Stimulated activated CD8-positive, alpha-beta memory T cell treated with anti-CD3 and anti-CD28 coated beads, Interleukin-4, amount 100 ng/mL, for 24 hours (primary cell): ENCODE results near the gene AGAP1.

Experiments
- DNase-seq: peaks from one replicate; pipeline ENCODE4 v3.0.0-alpha.2; 2020; ENCODE audit warnings: low read depth

The AGAP1 gene

DNA sequence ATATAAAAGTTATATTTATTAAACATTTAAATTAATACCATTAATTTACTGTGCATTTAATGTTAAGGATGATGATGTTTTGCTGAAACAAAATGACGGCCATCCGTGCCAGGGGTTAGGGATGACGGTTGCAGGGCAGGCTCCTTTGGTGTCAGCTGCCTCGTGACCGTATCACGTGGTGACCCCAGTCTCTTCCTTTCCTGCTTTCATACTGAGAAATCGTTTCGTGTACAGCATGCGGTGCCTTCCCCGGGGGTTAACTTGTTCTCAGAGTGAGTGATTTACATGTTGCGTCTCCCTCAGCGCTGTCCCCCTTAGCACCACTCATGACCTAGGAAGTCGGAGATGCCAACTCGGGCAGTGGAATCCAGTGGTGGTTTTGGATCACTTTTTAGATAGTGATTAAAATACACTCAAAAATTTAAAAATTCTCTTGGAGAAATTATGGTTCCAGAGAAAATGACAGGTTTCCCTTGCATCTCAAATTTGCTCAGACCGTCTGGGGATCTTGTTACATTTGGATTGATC lies 383.5 kb downstream of the AGAP1 start:
- DNase-seq, result no peak

DNA sequence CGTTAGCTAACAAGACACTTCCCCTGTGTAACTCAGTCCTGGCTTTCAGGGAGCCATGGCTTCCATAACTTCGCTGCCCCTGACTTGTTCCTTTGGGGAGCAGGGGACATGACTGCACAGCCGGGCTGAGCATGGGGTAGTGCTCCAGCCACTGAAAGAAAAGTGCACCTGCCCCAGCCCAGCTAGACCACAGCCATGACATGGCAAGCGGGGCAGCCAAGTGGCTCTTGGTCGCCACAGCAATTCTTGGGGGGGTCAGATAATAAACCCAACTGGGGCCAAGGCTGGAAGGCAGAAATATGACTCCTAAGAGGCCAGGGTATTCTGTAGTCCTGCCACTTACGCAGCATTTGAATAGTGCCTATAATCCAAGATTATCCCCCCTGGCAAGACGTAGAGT lies 385.3 kb downstream of the AGAP1 start:
- DNase-seq, result no peak

DNA sequence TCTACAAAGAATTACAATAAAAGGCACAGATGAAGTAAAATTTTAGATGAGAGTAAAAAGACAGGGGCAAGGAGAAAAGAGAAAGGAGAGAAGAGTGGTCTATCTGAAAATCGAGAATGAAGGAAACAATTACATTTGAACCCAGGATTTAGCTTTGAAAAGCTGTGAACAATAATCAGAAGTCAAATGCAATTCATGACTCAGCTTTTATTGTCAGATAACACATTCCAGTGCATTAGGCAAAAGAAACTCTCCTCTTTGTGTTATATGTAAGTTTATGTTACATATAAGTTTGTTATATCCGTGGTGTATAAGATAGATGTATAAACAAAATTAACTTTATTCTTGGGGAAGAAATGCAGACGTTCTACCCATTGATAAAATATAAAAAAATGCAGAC lies 389.8 kb downstream of the AGAP1 start:
- DNase-seq, result no peak

DNA sequence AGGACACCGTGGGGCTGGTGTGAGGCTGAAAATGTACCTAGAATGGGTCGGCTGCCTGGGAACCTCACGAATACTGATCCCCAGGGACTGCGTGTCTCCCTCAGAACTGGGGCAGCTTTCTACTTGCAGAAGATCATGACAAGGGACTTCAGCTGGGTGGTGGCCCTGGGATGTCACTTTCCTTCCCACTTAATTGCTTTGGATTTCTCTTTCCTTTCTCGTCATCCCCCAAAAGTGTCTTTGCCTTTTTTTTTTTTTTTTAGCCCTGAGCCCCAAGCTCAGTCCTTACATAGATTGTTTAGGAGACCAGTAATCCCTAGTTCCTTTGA lies 395.4 kb downstream of the AGAP1 start:
- DNase-seq, result no peak

DNA sequence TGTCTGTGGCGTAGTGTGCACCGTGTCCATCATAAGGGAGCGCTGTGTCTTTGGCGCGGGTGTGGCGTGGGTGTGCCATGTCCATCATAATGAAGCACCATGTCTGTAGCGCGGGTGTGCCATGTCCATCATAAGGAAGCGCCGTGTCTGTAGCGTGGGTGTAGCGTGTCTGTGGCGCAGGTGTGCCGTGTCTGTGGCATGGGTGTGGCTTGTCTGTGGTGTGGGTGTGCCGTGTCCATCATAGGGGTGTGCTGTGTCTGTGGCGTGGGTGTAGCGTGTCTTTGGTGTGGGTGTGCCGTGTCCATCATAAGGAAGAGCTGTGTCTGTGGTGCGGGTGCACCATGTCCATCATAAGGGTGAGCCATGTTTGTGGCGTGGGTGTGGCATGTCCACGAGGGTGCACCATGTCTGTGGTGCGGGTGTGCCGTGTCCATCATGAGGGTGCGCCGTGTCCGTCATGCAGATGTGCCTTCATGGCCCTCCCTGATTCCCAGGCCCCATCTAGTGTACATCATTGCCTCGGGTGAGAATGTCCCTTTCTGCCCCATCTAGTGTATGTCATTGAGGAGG lies 399.4 kb downstream of the AGAP1 start:
- no peak for DNase-seq

DNA sequence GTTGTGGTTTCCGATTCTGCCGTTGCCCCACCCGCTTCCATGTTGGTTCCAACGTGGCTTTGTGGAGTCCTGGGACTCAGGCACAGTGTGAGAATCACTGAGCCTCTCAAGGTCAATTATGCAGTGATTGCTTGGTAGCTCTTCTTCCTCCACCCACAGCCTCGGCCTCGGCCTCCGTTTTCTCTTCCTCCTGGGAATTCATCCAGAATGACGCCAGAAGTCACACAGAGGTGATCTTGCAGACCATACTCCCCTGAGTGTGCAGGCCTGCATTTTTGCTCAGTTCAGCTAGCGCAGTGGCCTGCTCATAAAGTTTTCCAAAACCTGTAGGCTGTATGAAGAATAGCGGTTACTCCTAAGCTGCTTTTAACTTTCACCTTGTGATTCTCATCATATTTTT lies 401.0 kb downstream of the AGAP1 start:
- no peak for DNase-seq

DNA sequence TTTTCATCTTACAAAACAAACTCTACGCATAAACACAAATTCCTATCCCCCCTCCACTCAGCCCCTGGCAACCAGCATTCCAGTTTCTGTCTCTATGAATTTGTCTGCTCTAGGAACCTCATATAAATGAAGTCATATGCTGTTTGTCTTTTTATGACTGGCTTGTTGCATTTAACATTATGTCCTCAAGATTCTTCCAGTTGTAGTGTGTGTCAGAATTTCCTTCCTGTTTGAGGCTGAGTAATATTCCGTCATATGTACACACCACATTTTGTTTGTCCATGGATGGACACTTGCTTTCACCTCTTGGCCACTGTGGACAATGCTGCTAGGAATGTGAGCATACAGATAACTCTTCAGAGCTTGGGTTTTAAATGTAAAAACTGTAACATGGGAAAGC lies 402.2 kb downstream of the AGAP1 start:
- no peak for DNase-seq

DNA sequence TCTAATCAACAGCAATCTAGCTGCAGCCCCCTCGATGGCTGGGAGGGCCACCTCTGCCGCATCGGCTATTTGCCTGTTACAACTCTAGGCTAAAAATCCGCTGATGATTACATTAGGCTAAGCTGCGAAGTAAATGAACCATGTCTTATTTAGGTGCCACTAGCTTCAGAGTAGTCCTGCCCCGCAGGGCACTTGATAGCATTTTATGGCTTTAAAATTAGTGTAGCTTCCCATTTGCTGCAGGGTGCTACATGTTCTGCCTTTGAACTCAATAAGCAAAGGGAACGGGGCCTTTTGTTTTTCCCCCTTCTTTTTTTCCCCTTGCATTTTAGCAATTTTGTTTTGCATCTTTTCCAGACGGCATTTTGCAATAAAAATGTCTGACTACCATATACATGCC lies 404.1 kb downstream of the AGAP1 start:
- DNase-seq, result no peak

DNA sequence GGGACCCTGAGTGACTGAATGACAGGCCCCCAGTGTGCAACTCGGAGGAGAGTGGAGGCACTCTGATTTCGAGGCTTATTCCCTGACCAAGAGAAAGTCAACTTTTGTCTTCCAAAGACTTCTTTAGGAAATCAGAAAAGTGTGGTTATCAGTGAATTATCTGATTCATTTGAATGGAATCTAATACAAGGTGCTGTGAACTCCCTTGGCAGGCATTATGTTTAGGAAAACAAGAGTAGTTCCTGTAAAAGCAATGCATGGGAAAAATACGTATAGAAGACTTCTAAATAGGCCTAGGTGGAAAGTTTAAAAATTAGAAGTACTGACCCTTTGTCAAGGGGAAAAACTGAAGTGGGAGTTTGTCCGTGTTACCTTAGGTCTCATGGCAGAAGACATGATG lies 404.9 kb downstream of the AGAP1 start:
- no peak for DNase-seq

DNA sequence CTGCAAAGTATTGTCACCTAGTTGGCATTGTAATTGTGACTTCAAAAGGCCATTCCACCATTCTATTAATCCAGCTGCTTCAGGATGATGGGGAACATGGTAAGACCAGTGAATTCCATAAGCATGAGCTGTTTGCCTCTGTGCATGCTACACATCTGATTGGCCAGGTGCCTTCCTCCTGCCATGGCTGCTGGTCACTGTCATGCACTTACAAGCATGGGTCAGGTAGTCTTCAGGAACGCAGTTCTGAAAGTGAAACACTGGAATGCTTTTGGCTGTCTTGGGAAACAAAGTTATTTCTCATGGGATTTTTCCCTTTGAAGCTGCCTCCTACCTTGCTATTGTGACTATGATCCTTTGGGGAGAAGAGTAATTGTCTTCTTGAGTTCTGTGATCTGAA lies 406.8 kb downstream of the AGAP1 start:
- no peak for DNase-seq

DNA sequence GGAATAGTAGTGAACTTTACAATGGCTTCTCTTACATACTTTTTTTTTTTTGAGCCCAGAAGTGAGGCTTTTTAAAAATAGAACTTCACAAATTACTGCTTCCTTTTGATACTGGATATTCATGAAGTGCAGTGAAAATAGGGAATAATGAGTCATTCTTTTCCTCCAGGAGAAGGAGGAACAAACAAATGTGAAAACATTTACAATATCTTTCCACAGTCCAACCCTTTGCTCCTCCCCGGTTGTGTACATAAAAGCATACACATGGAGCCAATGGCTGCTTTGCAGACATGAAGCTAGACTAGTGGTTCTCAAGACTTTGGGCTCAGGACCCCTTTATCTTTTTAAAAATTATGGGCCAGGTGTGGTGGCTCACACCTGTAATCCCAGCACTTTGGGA lies 407.4 kb downstream of the AGAP1 start:
- no peak for DNase-seq

DNA sequence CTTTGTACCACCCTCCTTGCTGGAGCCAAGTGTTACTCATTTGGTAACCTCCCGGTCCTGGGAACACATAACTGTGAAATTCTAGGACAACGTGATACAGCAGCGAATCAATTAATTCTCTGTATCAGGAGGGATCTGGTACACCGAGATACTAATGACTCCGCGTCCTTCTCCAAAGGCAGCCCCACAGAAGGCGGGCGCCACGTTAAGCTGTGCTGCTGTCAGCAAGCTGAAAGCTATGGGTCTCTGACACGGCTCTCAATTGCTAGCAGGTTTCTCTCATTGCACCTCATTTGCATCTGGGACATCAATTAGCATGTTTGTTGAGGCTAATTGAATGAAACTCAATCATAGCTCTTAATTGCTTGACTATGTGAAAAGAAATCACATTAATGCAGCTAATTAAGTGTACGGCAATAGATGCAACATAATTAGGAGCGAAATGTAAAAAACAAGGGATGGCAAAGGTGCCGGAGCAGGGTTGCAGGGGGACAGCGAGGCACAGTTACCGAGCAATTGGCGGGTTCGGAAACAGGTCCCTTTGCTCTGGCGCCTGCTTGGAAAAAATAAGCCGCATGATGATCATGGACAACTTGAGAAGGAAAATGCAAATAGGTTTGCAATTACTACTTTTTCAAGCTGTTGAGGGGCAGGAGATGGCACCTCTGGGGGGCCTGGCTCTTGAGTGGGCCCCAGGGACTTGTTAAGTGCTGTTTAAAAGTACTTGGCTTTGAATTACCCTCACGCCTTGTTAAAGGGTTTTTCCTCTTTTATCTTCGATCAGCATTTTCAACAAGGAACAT lies 410.1 kb downstream of the AGAP1 start:
- no peak for DNase-seq

DNA sequence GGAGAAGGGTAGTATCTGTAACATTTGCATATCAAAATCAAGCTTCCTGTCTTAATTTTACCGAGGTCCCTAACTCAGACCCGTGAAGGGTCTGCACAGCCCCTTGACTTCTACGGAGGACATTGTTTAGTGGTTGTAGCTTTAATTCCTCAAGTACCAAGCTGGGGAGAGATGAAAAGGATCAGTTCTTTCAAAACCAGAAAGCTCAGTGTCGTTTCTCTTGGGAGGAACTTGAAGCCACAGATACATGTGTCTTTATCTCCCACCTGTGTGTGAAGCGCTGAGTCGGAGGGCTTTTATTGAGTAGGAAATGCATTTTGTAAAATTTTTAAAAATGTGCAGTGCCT lies 410.7 kb downstream of the AGAP1 start:
- no peak for DNase-seq

DNA sequence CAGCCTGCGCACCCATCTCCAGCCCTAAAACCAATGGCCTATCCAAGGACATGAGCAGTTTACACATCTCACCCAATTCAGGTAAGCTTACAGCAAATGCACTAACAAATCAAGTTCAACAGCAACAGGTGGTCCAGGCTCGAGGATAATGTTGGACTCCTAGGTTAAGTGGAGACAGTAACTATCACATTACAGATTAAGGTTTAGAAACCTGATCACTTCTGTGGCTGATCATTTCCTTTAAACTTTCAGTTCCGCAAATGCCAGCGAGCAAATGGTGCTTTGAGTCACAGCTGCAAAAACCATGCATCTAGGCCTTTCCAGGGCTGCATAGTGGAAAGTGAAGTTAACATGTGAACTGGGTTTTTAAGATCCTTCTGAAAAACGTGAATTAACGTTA lies 415.0 kb downstream of the AGAP1 start:
- DNase-seq, result no peak

DNA sequence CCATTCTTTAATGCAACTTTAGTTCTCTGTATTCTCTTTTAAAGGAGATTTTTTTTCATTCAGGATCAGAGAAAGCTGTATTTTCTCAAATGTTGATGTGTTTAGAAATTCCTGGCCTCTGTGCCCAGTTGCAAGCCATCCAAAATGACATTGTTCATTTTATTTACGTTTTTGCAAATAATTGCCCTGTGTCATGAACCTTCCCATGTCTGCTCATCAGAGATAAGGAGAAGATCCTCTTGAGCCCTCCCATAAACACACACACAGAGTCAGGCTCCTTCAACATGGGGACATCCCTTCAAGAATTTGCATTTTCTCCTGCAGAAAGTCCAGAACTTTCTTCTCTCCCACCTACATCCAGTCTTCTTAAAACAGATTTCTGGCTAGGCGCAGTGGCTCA lies 415.5 kb downstream of the AGAP1 start:
- DNase-seq, result no peak

DNA sequence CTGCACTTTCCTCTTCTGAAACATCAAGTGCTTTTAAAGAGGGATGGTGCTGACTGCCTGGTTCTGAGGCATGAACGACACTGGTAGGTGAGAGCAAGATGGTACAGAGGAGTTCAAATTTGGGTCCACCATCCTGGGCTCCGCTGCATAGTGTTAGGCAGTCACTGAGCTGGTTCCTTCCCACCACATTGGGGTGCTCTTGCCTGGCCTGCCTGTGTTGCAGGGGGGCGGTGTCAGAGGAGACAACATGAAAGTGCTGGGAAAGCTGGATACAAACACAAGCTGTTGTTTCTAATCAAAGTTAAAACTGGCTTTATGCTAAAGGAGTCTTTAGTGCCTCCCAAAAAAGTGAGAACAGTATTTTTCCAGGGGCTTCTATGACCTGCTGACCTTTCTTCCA lies 416.2 kb downstream of the AGAP1 start:
- no peak for DNase-seq

DNA sequence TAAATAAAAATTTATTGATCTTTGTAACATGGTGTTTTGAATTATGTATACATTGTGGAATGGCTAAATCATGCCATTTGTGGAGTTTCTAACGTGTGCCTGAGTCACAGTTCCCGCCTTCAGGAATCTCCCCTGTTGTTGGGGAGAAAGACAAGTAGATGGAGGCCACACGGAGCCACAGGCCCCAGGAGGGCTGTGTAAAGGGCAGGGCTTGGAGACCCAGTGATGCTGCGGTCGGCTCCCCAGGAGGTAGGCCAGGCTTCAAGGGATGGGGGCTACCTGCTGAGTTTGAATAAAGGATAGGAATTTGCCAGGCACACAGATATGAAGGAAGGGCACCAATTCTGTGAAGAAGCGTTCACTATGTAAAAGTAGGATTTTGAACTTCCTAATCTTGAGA lies 417.3 kb downstream of the AGAP1 start:
- no peak for DNase-seq

DNA sequence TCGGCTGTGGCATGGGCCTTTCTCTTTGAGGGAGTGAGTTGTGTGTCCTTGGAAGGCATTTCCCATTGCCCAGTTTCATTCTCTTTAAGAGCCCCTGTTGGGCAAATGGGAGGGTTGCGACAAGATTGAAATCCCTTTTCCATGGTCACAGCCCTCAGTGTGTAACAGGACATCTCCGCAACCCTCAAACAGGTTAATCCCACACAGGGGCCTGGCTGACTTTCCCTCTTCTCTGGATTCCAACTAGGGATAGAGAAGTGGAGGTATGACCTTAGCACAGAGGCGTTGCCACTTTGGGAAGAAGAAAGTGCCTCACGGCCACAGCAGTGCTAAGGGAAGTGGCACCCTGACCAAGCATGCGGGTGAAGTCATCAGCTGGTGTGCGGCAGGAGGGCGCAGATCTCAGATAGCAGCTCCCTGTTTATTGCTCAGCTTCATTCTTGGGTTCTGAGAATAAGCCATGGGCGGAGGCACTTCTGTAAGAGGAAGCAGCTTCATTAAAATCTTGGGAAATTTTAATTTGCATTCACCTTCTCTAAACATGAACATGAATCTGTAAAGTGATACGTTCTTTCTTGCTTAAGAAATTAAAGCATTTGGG lies 417.9 kb downstream of the AGAP1 start:
- no peak for DNase-seq

DNA sequence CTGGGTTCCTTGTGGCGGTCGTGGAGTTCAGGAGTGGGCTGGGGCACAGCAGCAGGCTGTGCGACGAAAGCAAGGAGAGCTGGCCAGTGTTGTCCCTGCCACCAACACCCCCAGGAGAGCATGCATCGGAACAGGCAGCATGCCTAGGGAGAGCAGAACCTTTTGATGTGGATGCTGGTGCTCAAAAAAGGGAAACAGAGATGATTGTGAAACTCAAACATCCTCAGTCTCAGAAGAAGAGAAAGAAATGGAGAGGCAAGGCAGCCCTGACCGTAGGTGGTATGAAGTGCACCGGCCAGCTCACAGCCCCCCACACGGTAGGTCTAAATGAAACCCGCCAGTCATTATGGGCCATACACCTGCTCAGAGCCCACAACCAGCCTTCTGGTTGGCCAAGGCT lies 420.9 kb downstream of the AGAP1 start:
- DNase-seq, result no peak

DNA sequence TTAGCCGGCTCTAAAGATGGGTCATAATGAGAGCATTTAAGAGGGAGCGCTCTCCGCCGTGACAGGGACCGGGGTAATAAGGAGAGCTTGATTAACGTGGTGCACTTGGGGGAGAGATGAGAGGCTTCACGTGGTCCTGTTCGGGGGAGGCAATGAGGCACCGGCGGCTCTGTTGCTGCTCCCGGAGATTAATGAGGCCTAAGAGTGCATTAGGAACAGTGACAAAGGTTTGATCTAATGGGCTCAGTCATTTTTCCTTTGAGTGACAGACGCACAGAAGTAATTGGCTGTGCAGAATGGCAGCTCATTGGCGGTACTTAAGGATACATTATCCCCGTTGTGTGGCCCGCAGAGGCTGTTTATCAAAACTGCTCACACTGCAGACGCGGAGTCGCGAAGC lies 423.7 kb downstream of the AGAP1 start:
- DNase-seq, result no peak

DNA sequence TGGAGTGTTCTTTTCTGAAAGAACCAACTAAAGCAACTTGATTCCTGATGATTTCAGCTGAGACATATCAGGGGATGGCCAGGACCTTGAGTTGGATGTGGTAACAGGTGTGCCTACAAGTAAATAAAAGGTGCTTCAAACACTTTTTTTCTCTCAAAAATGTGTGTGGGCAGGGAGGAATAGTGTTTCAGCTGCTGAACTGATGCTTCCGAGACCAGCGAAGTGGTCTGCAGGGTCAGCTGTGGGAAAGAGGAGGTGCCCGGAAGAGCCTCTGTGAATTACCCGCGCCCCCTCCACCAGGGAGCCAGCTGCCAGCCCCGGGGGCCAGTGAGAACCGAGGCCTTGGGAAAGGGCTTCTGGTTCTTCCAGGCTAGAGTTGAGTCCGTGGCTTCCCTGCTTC lies 425.0 kb downstream of the AGAP1 start:
- DNase-seq, result no peak

DNA sequence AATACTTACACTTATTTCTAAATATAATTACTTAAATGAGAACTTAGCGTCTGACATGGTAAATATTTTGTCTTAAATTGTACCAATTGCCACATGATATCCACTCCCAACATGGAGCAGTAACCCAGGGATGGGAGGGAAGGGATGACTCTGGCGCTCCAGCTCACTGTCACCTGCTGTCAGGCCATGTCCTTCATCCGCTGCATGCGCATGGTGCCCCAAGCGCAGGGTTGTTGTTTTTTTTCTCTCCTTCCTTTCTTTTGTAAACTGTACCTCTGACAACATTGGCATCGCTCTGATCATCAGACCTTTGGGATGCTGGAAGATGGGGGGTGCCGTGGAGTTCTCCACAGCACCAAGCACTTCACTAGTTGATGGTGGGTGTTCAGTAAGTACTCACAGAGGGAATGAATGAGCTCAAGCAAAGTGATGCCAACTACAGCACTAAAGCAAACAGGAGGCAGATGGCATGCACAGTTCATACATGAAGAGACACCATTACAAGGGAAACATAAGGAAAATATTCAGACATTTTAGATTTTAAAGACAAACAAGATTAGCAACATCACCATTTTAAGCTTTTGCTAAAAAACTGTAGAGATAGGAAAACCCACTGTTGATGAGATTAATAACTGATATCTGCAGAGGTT lies 426.5 kb downstream of the AGAP1 start:
- DNase-seq, result no peak

DNA sequence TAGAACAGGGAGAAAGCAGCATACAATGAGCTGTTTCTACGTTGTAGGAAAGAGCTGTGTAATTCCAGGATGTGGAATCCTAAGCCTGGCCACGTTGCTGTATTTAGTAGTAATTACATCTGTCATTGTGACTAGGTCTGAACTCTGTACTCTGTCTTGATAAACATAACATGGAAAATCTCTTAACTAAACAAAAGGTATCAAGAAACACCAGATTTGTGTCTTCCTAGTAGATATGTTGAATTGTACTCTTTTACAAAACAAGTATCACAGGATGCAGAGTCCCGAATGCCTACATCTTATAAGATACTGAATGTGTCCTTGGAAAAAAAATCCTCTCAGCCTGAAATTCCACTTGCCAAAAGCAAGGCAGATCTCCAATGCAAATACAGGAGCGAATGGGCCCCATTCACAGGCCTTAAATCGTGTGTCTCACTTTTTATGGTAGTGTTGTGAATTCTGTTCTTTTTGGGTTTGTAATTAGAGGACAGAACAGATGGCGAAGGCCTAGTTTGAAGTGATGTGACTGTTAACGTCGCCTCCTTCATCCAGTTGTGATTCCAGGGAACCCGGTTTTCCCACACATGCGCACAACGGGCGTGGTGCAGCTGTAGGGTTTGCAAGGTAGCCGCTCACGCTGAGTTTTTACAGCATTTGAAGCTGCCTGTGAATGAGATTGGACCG lies 427.8 kb downstream of the AGAP1 start:
- no peak for DNase-seq
